Parathyroid adenoma (tissue), 2 donors: Measurements from ENCODE around the gene PWWP2B.

Experiments
- H2AFZ ChIP-seq: fragments of 300-600 bp; sonication (generic); one replicate; pipeline ENCODE4 v1.7.0; 2017; ENCODE audit warnings: antibody characterized with exemption, mild to moderate bottlenecking
- H3K27ac ChIP-seq: fragments of 300-600 bp; sonication (generic); one replicate; pipeline ENCODE4 v1.7.0; 2017
- H3K27me3 ChIP-seq: fragments of 300-600 bp; sonication (generic); one replicate; pipeline ENCODE4 v1.7.0; 2017; ENCODE audit warnings: low read length; ENCODE audit not compliant: control insufficient read depth, insufficient read depth
- H3K36me3 ChIP-seq: fragments of 300-600 bp; sonication (generic); one replicate; pipeline ENCODE4 v1.7.0; 2017; ENCODE audit warnings: low read length; ENCODE audit not compliant: control insufficient read depth, insufficient read depth
- H3K4me1 ChIP-seq: fragments of 300-600 bp; sonication (generic); one replicate; pipeline ENCODE4 v1.7.0; 2017; ENCODE audit warnings: control low read depth
- H3K4me2 ChIP-seq: fragments of 300-600 bp; sonication (generic); one replicate; pipeline ENCODE4 v1.7.0; 2017; ENCODE audit warnings: low read length
- H3K4me3 ChIP-seq: fragments of 300-600 bp; sonication (generic); one replicate; pipeline ENCODE4 v1.7.0; 2017; ENCODE audit warnings: low read depth, low read length
- H3K79me2 ChIP-seq: fragments of 300-600 bp; sonication (generic); one replicate; pipeline ENCODE4 v1.7.0; 2017; ENCODE audit warnings: control low read depth
- H3K9ac ChIP-seq: fragments of 300-600 bp; sonication (generic); one replicate; pipeline ENCODE4 v1.7.0; 2017; ENCODE audit warnings: mild to moderate bottlenecking
- H3K9me3 ChIP-seq: fragments of 300-600 bp; sonication (generic); one replicate; pipeline ENCODE4 v1.7.0; 2017; ENCODE audit warnings: low read length; ENCODE audit not compliant: control insufficient read depth
- TF ChIP-seq, protein P1 (sequence below): fragments of 300-600 bp; sonication (generic); IDR thresholded peaks from one replicate; pipeline ENCODE4 v1.7.0; 2017; ENCODE audit warnings: antibody characterized with exemption, mild to moderate bottlenecking
- donor health status: primary hyperparathyroidism.

The PWWP2B gene

GRCh38 chr10:132462463-132463332 is 65.7 kb downstream of the PWWP2B start:
- no peaks in the 10 kb centered on the region for H3K27me3 ChIP-seq
- no peaks in the 10 kb centered on the region for H3K4me1 ChIP-seq
- no peak overlapping the region for H3K27ac ChIP-seq
- TF ChIP-seq, protein P1, sequence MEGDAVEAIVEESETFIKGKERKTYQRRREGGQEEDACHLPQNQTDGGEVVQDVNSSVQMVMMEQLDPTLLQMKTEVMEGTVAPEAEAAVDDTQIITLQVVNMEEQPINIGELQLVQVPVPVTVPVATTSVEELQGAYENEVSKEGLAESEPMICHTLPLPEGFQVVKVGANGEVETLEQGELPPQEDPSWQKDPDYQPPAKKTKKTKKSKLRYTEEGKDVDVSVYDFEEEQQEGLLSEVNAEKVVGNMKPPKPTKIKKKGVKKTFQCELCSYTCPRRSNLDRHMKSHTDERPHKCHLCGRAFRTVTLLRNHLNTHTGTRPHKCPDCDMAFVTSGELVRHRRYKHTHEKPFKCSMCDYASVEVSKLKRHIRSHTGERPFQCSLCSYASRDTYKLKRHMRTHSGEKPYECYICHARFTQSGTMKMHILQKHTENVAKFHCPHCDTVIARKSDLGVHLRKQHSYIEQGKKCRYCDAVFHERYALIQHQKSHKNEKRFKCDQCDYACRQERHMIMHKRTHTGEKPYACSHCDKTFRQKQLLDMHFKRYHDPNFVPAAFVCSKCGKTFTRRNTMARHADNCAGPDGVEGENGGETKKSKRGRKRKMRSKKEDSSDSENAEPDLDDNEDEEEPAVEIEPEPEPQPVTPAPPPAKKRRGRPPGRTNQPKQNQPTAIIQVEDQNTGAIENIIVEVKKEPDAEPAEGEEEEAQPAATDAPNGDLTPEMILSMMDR = no peak
- H2AFZ ChIP-seq = no peak overlapping the region
- H3K9me3 ChIP-seq = no peaks in the 10 kb centered on the region
- no peaks in the 10 kb centered on the region for H3K79me2 ChIP-seq
- no peak overlapping the region for H3K9ac ChIP-seq
- no peaks in the 10 kb centered on the region for H3K36me3 ChIP-seq
- H3K4me3 ChIP-seq = no peak overlapping the region
- no peak overlapping the region for H3K4me2 ChIP-seq

DNA sequence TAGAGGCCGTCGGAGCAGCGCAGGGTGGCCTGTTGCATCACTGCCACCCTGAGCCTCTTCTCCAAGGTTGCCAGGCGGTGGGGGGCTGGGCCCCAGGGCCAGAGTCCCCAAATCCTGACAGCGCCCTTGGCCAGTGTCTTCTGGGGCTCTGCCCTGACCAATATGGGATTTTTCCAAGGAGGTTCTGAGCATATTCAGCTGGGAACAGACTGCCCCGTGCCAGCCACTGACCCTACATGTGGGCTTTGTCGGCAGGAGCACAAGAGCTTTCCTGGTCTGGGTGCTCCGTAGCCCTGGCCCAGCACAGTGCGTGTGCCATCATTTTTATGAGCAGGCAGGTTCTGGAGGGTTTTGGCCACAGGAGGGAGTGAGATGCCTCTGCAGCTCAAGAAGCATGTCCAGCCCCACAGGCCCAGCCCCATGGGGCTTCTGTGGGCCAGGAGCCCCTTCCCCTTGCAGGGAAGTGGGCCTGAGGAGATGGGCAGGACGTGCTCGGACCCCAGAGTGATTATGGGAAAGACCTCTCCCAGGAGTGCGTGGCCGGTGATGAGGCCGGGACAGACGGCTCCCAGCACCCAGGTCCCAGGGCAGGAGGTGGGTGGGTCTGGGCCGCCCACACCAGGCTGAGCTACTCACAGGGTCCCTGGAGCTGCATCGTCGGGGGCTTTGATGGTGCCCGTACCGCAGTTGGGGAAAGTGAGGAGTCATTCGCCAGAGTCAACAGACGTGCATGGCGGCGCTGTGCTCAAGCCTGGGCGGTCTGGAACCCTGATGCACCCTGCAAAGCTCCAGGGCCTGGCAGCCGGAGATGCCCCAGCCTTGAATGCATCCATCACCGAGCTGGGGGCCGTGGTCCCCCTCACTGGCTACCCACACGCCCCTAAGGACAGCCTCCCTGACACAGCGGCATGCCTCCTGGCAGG is 66.6 kb downstream of the PWWP2B start:
- H3K9me3 ChIP-seq = no peaks in the 10 kb centered on the region
- no peak overlapping the region for H3K4me2 ChIP-seq
- no peak overlapping the region for H2AFZ ChIP-seq
- H3K4me1 ChIP-seq = no peaks in the 10 kb centered on the region
- no peak overlapping the region for H3K27ac ChIP-seq
- H3K79me2 ChIP-seq = no peaks in the 10 kb centered on the region
- no peak overlapping the region for H3K4me3 ChIP-seq
- no peaks in the 10 kb centered on the region for H3K36me3 ChIP-seq
- TF ChIP-seq, protein P1 = no peak
- no peaks in the 10 kb centered on the region for H3K27me3 ChIP-seq
- H3K9ac ChIP-seq = no peak overlapping the region

DNA sequence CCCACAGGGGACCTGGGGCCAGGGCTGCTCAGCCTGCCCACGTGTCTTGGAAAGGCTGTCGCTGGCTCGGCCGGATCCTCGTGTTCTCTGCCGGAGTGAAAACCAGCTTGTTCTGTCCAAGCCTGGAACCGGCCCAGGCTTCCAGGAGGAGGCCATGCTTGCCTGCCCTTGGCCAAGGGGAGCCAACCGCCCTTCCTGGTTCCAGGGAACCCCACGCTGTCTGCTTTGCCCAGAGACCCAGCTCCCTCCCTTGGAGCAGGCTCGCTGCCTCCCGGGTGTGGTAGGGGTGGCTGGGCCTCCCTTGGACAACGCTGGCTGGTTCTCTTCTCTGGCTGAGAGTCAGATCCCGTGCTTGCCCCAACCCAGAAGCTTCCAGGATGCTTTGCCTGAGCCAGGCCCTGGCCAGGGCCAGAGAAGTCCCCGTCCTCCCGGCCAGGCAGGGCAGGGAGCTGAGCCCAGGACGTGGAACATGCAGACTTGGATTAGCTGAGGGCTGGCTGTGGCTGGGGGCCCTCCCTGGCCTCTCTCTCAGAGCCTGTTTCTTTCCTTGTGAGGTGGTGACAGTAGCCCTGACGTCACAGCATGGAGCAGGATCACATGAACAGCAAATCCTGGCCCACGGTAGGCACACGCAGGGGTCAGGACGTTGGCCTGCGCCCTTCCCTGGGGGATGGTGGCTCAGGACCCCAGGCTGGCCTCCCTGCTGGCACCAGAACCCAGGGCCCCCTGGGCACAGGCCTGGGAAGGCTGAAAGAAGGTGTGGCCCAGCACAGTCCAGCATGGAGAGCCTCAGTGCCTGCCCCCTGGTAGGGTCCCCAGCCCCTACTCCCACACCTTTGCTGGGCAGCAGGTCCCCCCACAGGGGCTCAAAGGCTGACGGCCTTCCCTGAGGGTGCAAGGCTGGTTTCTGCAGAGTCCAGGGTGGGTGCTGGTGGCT is 67.5 kb downstream of the PWWP2B start:
- no peak overlapping the region for H2AFZ ChIP-seq
- H3K4me2 ChIP-seq = no peak overlapping the region
- TF ChIP-seq, protein P1 = no peak
- no peaks in the 10 kb centered on the region for H3K79me2 ChIP-seq
- no peak overlapping the region for H3K9ac ChIP-seq
- no peaks in the 10 kb centered on the region for H3K4me1 ChIP-seq
- no peaks in the 10 kb centered on the region for H3K9me3 ChIP-seq
- H3K27ac ChIP-seq = no peak overlapping the region
- H3K4me3 ChIP-seq = no peak overlapping the region
- no peaks in the 10 kb centered on the region for H3K36me3 ChIP-seq
- no peaks in the 10 kb centered on the region for H3K27me3 ChIP-seq

DNA sequence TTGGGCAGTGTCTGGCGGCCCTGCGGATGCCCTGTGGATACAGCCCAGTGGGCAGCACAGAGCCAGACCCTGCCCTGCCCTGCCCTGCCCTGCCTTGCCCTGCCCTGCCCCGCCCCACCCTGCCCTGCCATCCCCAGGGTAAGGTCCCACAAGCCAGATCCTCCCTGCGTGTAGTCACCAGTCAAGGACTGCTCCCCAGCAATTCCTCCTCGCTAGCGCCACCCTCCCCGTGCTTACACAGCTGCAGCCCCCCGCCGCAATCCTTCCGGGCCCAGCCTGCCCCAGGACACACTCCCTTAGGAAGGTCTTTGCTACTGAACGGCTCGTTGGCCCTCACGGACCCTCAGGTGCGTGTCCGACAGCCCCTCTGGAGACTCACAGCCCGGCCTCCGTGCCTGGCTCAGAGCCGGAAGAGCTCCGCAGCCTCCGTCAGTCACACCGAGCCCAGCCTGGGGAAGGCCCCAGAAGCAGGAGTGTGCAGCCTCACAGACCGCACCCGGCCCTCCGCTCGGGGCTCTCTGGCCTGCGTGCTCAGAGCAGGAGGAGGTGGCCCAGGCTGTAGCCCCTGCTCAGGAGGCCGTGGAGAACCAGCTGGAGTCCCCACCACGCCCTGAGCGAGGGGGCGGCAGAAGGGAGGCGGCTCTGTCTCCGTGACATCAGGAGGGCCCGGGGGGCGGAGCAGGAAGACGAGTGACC is 68.3 kb downstream of the PWWP2B start:
- H3K27ac ChIP-seq = no peak overlapping the region
- H3K36me3 ChIP-seq = no peaks in the 10 kb centered on the region
- no peak overlapping the region for H3K9ac ChIP-seq
- H3K4me3 ChIP-seq = no peak overlapping the region
- H3K4me2 ChIP-seq = no peak overlapping the region
- no peaks in the 10 kb centered on the region for H3K9me3 ChIP-seq
- TF ChIP-seq, protein P1 = no peak
- no peaks in the 10 kb centered on the region for H3K4me1 ChIP-seq
- H3K79me2 ChIP-seq = no peaks in the 10 kb centered on the region
- no peaks in the 10 kb centered on the region for H3K27me3 ChIP-seq
- H2AFZ ChIP-seq = no peak overlapping the region
